Jurkat, Clone E6-1 (cell line): ENCODE results near the gene OR2A5.
"Not testable (repeated sequence)": the region's sequence is repeated elsewhere in the genome, so short reads cannot be mapped to it uniquely, and the experiment has no call there.

ENCODE experiments used
- DNase-seq: peaks from one replicate; pipeline ENCODE4 v3.0.0-alpha.2; 2011; ENCODE audit warnings: low read depth, low spot score
- H3K4me3 ChIP-seq: 2 replicates; pipeline ENCODE4 v1.5.1; 2011; ENCODE audit warnings: mild to moderate bottlenecking, low read length, control low read depth, moderate library complexity

The OR2A5 gene

DNA sequence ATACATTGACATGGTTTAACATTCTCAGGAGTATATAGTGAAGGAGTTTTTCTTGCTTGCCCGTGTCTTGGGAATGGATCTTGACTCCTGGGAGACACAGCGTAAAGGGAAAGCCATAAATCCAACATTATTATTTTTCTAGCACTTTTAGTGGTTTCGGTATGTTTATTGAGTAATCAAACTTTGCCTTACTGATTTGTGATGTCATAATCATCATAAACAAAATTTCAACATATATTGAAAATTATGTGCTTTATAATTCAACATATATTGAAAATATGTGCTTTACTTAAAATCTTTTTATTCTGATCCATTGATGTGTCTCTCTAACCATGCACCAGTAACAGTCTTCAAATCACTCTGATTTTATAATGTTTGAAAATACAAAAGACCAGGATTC lies 20.2 kb upstream of the OR2A5 start:
- no peak overlapping the region for H3K4me3 ChIP-seq
- DNase-seq = no peak

DNA sequence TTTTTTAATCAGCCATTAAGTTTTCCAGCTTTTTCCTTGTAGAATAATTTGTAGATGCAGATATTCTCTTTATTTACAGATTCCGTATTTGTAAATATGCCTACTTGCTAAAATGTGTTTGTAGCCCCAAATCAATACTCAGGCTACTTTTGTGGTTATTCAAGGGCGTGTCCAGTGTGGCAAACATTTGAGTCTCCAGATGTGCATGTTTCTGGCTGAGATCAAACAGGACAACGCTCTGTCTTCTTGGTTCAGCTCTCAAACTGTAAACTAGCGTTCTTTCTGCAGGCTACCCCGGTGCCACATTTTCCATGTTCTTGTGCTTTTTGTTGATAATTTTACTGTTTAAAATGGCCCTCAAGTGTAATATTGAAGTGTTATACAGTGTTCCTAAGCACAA lies 16.2 kb upstream of the OR2A5 start:
- no peak overlapping the region for H3K4me3 ChIP-seq
- DNase-seq = no peak

DNA sequence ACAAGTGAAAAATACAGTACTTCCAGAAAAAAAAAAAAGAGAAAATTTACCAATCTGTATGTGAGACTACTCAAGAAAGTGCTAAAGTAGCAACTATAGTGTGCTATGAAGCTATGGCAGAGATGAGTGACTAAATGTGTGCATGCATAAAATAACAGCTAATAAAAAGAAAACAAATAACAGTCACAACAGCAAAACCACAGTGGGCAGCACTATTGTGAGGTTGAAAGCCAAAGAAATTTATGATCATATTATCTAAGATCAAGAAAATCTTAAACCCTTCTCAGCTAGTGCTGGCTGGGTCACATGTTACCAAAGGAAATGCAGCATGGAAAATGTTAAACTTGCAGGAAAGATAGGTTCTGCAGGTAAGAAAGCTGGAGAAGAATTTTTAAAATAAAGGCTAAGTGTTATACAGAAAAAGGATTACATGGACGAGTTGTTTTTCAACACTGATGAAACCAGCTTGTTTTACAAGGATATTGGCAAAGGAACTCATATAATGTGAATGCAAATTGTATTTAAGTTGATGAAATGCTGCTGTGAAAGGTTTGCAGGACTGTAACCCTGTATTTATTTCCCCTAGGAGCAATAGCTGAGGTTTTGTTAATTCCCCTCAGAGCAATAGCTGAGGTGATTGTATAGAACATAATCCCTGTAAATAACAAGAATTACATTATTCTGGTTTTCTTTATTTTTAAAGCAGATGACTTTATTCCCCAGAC lies 15.6 kb upstream of the OR2A5 start:
- H3K4me3 ChIP-seq = no peak overlapping the region
- DNase-seq = no peak

DNA sequence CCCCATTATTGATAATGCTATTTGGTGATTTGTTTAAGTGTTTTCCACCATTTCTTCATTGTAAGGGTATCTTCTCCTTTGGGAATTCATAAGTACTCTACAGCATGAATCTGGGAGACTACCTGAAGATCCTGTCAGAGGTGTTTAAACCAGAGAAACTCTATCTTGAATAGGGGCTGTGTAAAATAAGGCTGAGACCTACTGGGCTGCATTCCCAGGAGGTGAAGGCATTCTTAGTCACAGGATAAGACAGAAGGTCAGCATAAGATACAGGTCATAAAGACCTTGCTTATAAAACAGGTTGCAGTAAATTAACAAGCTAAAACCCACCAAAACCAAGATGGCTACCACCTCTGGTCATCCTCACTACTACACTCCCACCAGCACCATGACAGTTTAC lies 13.4 kb upstream of the OR2A5 start:
- DNase-seq = no peak
- H3K4me3 ChIP-seq = no peak overlapping the region

DNA sequence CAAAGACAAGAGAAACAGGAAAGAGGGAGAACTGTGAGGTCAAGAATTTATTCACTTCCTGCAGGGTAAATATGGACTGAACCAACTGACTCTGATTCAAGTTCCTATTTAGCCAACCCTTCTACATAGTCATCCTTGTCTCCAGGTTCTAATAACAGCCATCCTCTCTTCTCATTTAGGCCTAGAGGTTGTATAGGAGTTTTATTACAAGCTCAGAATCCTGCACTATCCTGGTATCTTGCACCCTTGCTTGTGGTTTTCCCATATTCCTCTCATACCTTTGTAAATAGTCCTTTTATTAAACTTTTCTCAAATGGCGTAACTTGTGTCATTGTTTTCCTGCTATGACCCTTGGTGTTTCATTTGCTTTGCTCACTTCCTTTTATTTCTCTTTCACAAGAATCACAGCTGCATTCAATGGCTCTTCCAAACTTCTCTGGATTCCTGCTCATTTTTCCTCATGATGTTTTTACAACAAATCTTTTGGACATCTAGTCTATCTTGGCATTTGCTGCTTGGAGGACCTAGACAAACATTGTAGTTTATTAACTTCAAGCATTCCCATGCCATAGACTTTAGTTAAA lies 12.4 kb upstream of the OR2A5 start:
- no peak for DNase-seq
- H3K4me3 ChIP-seq = no peak overlapping the region

DNA sequence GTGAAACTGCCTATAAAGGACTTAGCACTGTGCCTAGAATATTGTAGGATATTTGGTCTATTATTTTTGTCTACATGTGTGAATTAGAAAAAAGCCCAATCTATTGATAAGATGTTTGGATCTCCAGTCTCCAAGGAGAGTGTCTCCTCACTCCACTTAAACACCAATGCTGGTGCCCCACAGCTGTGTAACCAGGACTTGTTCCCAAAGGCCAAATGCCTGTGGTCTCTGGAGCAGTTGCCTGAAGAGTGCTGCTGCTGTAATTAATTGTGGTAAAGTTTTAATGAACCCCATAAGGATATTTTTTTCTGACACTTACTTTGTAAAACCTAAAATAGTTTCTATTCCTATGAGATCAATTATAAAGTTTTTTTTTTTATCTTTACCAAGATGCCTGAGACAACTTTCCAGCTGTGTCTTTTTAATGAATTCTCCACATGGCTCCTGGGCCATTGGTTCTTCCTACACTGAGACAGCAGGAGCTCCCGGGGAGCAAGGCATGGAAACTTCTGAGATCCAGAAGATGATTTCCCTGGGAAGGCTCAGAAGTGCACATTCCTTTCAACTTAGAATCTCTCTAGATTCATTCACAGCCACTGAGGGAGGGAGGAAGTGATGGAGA lies 11.2 kb upstream of the OR2A5 start:
- no peak overlapping the region for H3K4me3 ChIP-seq
- DNase-seq = no peak

DNA sequence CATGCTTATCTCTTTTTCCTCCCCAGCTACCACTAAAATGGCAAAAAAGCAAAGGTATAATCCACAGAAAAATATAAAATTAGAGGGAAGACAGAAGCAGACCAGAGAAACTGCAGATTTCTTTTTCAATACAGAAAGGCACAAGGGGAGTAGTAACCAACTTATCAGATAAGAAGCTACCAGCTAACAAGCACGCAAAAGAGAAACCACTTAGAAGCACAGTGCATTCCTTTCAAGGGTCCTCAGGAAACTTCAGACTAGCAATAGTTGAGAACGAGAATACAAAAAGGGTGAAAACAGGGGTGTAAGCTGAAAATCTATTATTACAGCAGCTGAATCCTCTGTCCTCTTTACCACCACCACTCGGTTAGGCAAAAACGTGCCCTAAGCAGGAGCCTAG lies 9.9 kb upstream of the OR2A5 start:
- DNase-seq = no peak
- H3K4me3 ChIP-seq = no peak overlapping the region

DNA sequence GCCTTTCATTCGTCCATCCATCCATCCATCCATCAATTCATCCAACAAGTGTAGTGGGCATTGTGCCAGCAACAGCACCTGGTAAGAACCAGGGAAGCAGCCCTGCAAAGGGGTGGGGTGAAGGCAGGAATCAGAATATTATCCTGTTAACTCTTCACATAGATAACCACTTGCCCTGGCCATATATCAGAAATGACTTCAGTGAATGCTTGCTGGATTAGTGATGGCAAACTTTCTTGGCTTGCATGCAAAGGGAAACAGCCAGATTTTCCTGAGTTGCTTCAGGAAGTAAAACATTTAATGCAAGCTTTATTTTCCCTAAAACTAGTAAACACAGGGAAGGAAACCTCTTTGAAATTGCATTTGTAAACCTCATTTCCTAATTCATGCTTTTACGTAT lies 743 bp downstream of the OR2A5 start:
- DNase-seq = no peak
- H3K4me3 ChIP-seq = no peak overlapping the region

DNA sequence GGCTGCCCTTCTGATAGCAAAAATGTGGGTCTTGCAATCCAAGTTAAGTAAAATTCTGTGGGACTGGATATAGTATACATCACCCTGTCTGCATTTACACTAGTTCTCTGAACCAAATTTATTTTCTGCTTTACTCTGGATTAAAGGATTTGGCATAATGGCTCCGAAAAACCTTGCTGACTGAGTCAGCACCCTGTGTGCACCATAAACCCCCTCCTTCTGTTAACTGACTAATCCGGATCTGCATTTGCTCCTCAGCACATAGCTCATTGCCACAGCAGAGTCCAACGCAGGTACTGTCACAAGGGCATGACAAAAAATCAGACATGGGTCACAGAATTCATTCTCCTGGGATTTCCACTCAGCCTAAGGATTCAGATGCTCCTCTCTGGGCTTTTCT lies 1.3 kb downstream of the OR2A5 start:
- DNase-seq = no peak
- H3K4me3 ChIP-seq = no peak overlapping the region

DNA sequence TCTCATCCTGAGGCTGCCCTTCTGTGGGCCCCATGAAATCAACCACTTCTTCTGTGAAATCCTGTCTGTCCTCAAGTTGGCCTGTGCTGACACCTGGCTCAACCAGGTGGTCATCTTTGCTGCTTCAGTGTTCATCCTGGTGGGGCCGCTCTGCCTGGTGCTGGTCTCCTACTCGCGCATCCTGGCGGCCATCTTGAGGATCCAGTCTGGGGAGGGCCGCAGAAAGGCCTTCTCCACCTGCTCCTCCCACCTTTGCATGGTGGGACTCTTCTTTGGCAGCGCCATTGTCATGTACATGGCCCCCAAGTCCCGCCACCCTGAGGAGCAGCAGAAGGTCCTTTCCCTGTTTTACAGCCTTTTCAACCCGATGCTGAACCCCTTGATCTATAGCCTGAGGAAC lies 2.1 kb downstream of the OR2A5 start:
- H3K4me3 ChIP-seq, DNase-seq: not testable (repeated sequence)

DNA sequence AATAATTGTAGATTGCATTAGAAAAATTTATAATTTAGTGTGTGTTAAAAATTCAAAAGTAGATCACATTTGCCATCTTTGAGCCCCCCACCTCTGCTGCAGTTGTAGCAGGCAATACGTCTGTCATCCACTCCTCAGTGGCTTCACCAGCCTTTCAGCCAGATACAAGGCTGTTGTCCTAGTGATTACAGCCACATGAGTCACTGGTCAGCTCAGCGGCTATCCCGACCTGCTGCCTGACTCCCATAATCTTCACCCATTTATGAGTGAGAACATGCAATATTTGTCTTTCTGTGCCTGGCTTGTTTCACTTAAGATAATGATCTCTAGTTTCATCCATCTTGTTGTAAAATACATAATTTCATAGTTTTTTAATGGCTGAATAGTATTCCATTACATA lies 9.2 kb downstream of the OR2A5 start:
- H3K4me3 ChIP-seq = no peak overlapping the region
- DNase-seq = no peak

DNA sequence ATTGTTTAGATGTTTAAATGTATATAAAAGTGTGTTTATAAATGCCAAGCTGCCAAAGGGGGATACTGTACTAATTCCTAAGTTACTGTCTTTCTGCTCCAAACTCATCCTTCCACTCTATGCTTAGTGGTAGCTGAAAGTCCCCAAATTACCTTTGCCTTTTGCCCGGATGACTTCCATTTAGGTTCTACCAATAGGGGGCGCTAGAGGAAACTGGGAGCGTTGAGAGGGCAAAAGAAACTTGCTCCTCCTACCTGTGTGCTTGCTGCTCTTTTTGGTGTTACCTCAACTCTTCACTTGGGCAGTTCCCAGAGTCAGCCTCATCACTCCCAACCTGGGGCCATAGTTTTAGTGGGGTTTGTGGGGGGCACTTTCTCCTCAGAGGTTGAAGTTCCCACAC lies 15.0 kb downstream of the OR2A5 start:
- no peak overlapping the region for H3K4me3 ChIP-seq
- DNase-seq = no peak

DNA sequence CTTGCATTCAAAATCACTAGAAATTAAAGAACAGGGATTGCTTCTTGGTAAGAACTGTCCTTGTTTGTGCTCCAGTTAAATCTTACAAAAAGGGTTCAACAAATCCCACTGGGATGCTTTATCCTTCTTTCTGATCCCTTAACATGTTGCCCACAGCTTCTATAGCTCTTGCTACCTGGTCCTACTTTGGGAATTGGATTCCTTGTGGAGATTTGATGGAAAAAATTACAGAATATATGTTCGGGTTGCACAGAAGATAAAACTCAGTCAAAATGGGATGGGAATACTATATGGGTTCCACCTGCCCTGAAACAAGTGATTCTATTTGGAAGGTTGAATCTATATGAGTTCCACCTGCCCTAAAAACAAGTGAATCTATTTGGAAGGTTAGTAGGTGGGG lies 20.8 kb downstream of the OR2A5 start, which contains the start of gene OR2A25:
OR2A25 (plus strand) TSS at position 301 of the 400 bp plus-strand sequence. CDS start 4,409 bp downstream, outside the sequence.
- no peak for DNase-seq
- no peak within 1 kb of the TSS for H3K4me3 ChIP-seq

DNA sequence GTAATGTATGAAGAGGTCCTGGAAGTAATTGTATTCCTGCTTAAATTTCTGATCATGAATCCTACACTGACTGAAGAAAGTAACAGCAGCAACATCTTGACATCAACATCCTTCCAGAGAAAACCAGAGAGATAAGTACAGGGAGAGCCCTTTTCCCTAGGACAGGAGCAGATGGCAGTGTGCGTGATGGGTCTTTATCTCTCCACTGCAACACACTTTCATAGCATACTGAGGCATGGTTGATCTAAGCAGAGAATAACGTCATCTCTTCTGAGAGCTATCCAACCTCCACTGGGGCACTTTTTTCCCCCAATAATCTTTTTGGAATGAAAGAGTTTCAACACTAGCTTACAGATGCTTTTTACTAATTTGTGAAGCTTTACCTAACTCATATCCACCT lies 21.2 kb downstream of the OR2A5 start:
- DNase-seq = no peak
- H3K4me3 ChIP-seq = no peak overlapping the region

DNA sequence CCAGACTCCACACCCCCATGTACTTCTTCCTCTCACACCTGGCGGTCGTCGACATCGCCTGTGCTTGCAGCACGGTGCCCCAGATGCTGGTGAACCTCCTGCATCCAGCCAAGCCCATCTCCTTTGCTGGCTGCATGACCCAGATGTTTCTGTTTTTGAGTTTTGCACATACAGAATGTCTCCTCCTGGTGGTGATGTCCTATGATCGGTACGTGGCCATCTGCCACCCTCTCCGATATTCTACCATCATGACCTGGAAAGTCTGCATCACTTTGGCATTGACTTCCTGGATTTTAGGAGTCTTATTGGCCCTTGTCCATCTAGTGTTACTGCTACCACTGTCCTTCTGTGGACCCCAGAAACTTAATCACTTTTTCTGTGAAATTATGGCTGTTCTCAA lies 25.6 kb downstream of the OR2A5 start:
- no peak overlapping the region for H3K4me3 ChIP-seq
- DNase-seq = no peak

DNA sequence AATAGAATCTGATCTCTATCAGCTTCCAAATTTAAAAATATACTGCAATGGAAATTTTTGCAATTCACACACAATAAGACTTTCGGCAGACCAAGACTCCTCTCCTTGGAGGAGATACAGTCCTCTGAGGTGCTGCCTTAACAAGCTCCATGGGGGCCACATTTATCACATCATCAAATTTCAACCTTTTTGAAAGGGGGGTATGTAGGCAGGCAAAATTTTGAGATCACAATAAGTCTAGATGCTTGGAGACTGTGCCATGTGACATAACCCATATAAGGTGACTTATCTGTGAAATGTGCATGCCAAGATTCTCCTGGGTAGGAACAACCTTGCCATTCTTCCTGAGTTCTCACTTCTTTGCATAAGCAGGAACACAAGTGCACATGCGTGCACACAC lies 37.2 kb downstream of the OR2A5 start, which contains the start of gene OR2A12:
OR2A12 (plus strand) TSS at position 301 of the 400 bp plus-strand sequence. CDS start 8,830 bp downstream, outside the sequence.
- H3K4me3 ChIP-seq = no peak within 1 kb of the TSS
- DNase-seq = no peak

DNA sequence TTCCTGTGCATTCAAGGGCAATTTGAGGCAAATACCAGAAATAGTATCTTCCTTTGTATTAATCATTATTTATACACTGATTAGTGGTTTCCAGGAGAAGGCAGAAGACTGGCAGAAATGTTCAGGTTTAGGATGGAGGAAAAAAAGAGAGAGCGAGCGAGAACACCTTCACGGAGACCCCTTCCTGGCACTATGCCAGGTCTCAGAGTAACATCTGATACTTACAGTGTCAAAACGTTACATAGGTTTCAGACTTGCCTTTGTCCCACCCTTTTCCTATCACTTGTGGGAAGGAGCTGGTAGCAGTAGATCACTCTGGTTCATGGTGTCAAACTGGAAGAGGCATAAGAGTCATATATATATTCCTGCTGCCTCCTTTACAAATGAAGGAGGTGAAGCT lies 38.0 kb downstream of the OR2A5 start:
- no peak overlapping the region for H3K4me3 ChIP-seq
- DNase-seq = no peak

DNA sequence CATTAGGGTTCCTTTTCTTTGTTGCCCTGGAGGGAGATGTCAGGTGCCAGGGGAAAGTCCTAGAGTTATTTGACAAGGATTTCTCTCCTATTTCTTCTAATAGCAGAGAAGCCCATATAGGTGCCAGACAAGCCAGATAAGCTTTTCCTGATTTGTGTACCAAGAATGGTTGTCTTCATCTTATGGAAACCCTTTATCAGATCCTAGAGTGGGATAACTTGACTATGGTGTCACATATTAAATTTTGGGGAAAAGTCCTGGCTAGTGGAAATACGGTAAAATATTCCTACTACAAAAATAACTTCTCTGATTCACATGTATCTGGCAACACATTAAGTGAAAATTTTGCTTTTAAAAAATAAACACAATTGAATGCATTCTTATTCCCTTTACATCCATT lies 38.5 kb downstream of the OR2A5 start:
- no peak for DNase-seq
- H3K4me3 ChIP-seq = no peak overlapping the region

DNA sequence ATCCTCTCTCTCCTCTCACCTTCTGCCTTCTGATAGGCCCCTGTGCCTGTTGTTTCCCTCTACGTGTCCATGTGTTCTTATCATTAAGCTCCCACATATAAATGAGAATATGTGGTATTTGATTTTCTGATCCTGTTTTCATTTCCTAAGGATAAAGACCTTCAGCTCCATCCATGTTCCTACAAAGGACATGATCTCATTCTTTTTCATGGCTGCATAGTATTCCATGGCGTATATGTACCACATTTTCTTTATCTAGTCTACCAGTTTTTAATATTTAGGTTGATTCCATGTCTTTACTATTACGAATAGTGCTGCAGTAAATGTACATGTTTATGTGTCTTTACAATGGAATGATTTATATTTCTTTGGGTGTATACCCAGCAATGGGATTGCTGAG lies 41.9 kb downstream of the OR2A5 start:
- DNase-seq = no peak
- H3K4me3 ChIP-seq = no peak overlapping the region

DNA sequence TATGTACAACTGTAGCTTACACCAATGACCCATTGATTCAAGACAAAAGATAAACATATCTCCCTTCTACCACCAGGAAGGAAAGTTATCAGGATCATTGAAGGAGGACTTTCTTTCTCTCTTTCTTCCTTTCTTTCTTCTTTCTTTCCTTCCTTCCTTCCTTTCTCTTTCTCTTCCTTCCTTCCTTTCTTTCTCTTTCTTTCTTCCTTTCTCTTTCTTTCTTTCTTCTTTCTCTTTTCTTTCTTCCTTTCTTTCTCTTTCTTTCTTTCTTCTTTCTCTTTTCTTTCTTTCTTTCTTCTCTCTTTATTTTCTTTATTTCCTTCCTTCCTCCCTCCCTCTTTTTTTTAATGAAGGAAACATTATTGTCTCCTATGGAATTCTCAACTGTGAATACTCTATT lies 50.0 kb downstream of the OR2A5 start:
- DNase-seq = no peak
- H3K4me3 ChIP-seq = no peak overlapping the region

DNA sequence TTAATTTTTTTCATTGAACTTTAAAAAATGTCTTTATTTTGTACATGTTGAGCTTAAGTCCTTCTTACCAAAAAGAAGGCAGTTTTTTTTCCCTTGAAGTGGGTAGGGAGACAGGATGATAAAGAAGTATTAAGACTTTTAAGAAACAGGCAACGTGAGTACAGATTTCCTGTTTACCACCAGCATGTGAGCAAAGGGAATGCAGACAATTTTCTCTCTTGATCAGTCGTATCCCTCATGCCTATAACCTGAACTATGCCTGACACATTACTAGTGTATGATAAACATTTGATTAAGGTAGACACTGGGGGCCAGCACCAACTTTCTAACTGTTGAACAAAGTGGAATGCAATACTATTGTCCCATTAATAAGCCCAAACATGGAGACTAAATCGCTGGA lies 51.9 kb downstream of the OR2A5 start:
- H3K4me3 ChIP-seq = no peak overlapping the region
- no peak for DNase-seq
